Neural cell (in vitro differentiated cells): ENCODE data around the gene PBX3. TPM values are rescaled to one million over a fixed set of nuclear protein-coding genes. Genes with fewer than 3 reads are reported as not detected.

ENCODE experiments used
- H2AFZ ChIP-seq: fragments of 200-600, 300-800 bp; sonication (generic), shearing (Covaris generic); 2 replicates; pipeline ENCODE4 v1.6.0; 2014; ENCODE audit warnings: low read depth, mild to moderate bottlenecking, antibody characterized with exemption, low read length, moderate library complexity
- H3F3A ChIP-seq: fragments of 200-600 bp; shearing (Covaris generic); 2 replicates; pipeline ENCODE4 v1.6.1; 2016; ENCODE audit warnings: mild to moderate bottlenecking, moderate library complexity, mixed read lengths, antibody characterized with exemption, low read length; ENCODE audit not compliant: insufficient read depth, poor library complexity, severe bottlenecking
- H3K27ac ChIP-seq: fragments of 200-600, 300-800 bp; sonication (generic), shearing (Covaris generic); 2 replicates; pipeline ENCODE4 v1.5.1; 2014; ENCODE audit warnings: mild to moderate bottlenecking, low read length, moderate library complexity
- H3K27me3 ChIP-seq: fragments of 300-800, 200-600 bp; sonication (generic), shearing (Covaris generic); 2 replicates; pipeline ENCODE4 v1.6.0; 2014; ENCODE audit warnings: mild to moderate bottlenecking, low read depth, low read length, moderate library complexity; ENCODE audit not compliant: insufficient read depth
- H3K36me3 ChIP-seq: fragments of 300-800, 200-600 bp; sonication (generic), shearing (Covaris generic); 2 replicates; pipeline ENCODE4 v1.5.1; 2014; ENCODE audit warnings: mild to moderate bottlenecking, antibody characterized with exemption, low read length, moderate library complexity; ENCODE audit not compliant: insufficient read depth
- H3K4me2 ChIP-seq: fragments of 300-800, 200-600 bp; sonication (generic), shearing (Covaris generic); 2 replicates; pipeline ENCODE4 v1.6.0; 2014; ENCODE audit warnings: mild to moderate bottlenecking, low read length
- H3K4me3 ChIP-seq: fragments of 300-800, 200-600 bp; sonication (generic), shearing (Covaris generic); 2 replicates; pipeline ENCODE4 v1.5.1; 2014; ENCODE audit warnings: mild to moderate bottlenecking, low read length, moderate library complexity
- H3K79me2 ChIP-seq: fragments of 200-600 bp; shearing (Covaris generic); replicated peaks from 2 replicates; pipeline ENCODE4 v1.6.0; 2014; ENCODE audit warnings: mild to moderate bottlenecking, low read length, moderate library complexity; ENCODE audit not compliant: insufficient read depth
- H3K9ac ChIP-seq: fragments of 300-800, 200-600 bp; sonication (generic), shearing (Covaris generic); 2 replicates; pipeline ENCODE4 v1.6.1; 2016; ENCODE audit warnings: mild to moderate bottlenecking, low read length, mixed read lengths
- H3K9me2 ChIP-seq: fragments of 200-600 bp; shearing (Covaris generic); 2 replicates; pipeline ENCODE4 v1.6.1; 2016; ENCODE audit warnings: mild to moderate bottlenecking, low read length, mixed read lengths; ENCODE audit not compliant: insufficient read depth
- H3K9me3 ChIP-seq: fragments of 200-600, 300-800 bp; sonication (generic), shearing (Covaris generic); 2 replicates; pipeline ENCODE4 v1.6.1; 2016; ENCODE audit warnings: mild to moderate bottlenecking, mixed run types, low read length, moderate library complexity, mixed read lengths
- H4K20me1 ChIP-seq: fragments of 200-600 bp; shearing (Covaris generic); 2 replicates; pipeline ENCODE4 v1.6.1; 2016; ENCODE audit warnings: mild to moderate bottlenecking, mixed run types; ENCODE audit not compliant: insufficient read depth
- CTCF ChIP-seq: fragments of 450-650 bp; IDR thresholded peaks from 2 replicates; pipeline ENCODE4 v1.5.1; 2014; ENCODE audit warnings: antibody characterized with exemption, mild to moderate bottlenecking, moderate library complexity; ENCODE audit not compliant: poor library complexity, severe bottlenecking
- EP300 ChIP-seq: fragments of 450-650 bp; conservative IDR thresholded peaks from 2 replicates; pipeline ENCODE4 v1.6.1; 2014; ENCODE audit warnings: antibody characterized with exemption, mild to moderate bottlenecking, moderate library complexity; ENCODE audit not compliant: poor library complexity, severe bottlenecking
- EZH2 ChIP-seq: fragments of 200-600, 300-800 bp; shearing (Covaris generic), sonication (generic); IDR thresholded peaks from 2 replicates; pipeline ENCODE4 v1.6.1; 2014; ENCODE audit warnings: antibody characterized with exemption, low read length, borderline replicate concordance, mild to moderate bottlenecking; ENCODE audit not compliant: insufficient read depth, poor library complexity, severe bottlenecking
- MXI1 ChIP-seq: fragments of 450-650 bp; conservative IDR thresholded peaks from 2 replicates; pipeline ENCODE4 v1.6.1; 2014; ENCODE audit warnings: antibody characterized with exemption, mild to moderate bottlenecking; ENCODE audit not compliant: poor library complexity, severe bottlenecking
- POLR2AphosphoS5 ChIP-seq: IDR thresholded peaks from 2 replicates; pipeline ENCODE4 v1.6.1; 2012
- RAD21 ChIP-seq: fragments of 450-650 bp; conservative IDR thresholded peaks from 2 replicates; pipeline ENCODE4 v1.6.1; 2014; ENCODE audit warnings: antibody characterized with exemption, mild to moderate bottlenecking, moderate library complexity
- SMC3 ChIP-seq: fragments of 450-650 bp; conservative IDR thresholded peaks from 2 replicates; pipeline ENCODE4 v1.6.1; 2014; ENCODE audit warnings: antibody characterized with exemption, mild to moderate bottlenecking, moderate library complexity; ENCODE audit not compliant: poor library complexity
- TAF1 ChIP-seq: IDR thresholded peaks from 2 replicates; pipeline ENCODE4 v1.6.1; 2012; ENCODE audit warnings: low read depth
- polyA plus RNA-seq: library from polyadenylated mRNA; depleted of rRNA; stranded (reverse); fragments of >200 nt; gene quantifications from 2 replicates; pipeline ENCODE4 v1.2.3, GENCODE V29; 2014
- TF ChIP-seq, protein P1 (sequence below): IDR thresholded peaks from 2 replicates; pipeline ENCODE4 v1.6.1; 2012; ENCODE audit warnings: borderline replicate concordance

Gene PBX3
- polyA plus RNA-seq, 1 donor from 2014 or later = 398 TPM

DNA sequence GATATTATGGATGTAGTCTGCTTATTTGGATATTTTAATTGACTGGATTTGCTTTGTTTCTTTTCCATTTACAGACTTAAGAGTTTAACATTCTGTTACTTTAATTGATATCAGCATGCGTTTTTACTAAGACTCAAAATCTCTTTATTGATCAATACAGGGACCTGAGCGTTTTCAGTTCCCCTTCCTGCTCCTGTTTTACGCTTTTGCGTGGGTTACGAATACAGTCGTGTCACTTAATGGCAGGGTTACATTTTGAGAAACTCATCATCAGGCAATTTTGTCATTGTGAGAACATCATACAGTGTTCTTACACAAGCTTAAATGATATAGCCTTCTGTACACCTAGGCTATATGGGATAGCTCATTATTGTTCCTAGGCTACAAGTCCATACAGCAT lies 65.2 kb downstream of the PBX3 start:
- H3K27me3 ChIP-seq = no peaks in the 10 kb centered on the region
- H3K4me2 ChIP-seq = no peak overlapping the region
- H3K9ac ChIP-seq = no peak overlapping the region
- no peak overlapping the region for H3K4me3 ChIP-seq
- no peaks in the 10 kb centered on the region for H3K9me2 ChIP-seq
- H2AFZ ChIP-seq = no peak overlapping the region
- H4K20me1 ChIP-seq = peaks cover 33% of the 10 kb centered on the region
- no peaks in the 10 kb centered on the region for H3F3A ChIP-seq
- H3K27ac ChIP-seq = no peak overlapping the region
- H3K79me2 ChIP-seq = peaks cover 92% of the 10 kb centered on the region
- no peaks in the 10 kb centered on the region for H3K36me3 ChIP-seq
- TF ChIP-seq RAD21 (no peak), EP300 (no peak), EZH2 (no peak), POLR2AphosphoS5 (no peak), TAF1 (no peak), SMC3 (no peak), MXI1 (no peak), CTCF (no peak)
- TF ChIP-seq, protein P1, sequence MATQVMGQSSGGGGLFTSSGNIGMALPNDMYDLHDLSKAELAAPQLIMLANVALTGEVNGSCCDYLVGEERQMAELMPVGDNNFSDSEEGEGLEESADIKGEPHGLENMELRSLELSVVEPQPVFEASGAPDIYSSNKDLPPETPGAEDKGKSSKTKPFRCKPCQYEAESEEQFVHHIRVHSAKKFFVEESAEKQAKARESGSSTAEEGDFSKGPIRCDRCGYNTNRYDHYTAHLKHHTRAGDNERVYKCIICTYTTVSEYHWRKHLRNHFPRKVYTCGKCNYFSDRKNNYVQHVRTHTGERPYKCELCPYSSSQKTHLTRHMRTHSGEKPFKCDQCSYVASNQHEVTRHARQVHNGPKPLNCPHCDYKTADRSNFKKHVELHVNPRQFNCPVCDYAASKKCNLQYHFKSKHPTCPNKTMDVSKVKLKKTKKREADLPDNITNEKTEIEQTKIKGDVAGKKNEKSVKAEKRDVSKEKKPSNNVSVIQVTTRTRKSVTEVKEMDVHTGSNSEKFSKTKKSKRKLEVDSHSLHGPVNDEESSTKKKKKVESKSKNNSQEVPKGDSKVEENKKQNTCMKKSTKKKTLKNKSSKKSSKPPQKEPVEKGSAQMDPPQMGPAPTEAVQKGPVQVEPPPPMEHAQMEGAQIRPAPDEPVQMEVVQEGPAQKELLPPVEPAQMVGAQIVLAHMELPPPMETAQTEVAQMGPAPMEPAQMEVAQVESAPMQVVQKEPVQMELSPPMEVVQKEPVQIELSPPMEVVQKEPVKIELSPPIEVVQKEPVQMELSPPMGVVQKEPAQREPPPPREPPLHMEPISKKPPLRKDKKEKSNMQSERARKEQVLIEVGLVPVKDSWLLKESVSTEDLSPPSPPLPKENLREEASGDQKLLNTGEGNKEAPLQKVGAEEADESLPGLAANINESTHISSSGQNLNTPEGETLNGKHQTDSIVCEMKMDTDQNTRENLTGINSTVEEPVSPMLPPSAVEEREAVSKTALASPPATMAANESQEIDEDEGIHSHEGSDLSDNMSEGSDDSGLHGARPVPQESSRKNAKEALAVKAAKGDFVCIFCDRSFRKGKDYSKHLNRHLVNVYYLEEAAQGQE = no peak
- no peaks in the 10 kb centered on the region for H3K9me3 ChIP-seq

DNA sequence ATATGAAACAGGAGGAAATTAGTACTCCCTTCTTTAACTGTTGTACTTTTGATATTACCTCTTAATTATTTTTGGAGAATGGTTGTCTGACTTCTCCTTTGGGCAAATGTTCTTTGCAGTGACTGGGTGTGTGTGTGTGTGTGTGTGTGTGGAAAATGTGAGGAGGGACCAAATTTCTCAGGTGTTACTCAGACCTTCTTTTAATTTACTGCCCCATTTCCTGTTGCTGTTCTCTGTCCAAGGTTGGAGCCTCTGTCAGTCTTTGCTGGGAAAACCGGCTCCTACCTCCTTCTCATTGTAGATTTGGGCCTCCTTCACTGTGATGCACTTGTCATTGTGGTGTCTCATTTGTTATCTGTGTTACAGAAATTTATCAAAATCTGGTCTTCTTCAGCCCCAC lies 68.4 kb downstream of the PBX3 start:
- H3K9me2 ChIP-seq = no peaks in the 10 kb centered on the region
- H3K4me3 ChIP-seq = no peak overlapping the region
- no peak overlapping the region for H3K4me2 ChIP-seq
- H3F3A ChIP-seq = no peaks in the 10 kb centered on the region
- H2AFZ ChIP-seq = no peak overlapping the region
- no peaks in the 10 kb centered on the region for H3K9me3 ChIP-seq
- no peak for TF ChIP-seq TAF1
- TF ChIP-seq RAD21 = no peak
- TF ChIP-seq, protein P1 = no peak
- TF ChIP-seq EP300 = no peak
- no peak for TF ChIP-seq SMC3
- no peak for TF ChIP-seq MXI1
- TF ChIP-seq CTCF = no peak
- TF ChIP-seq EZH2 = no peak
- TF ChIP-seq POLR2AphosphoS5 = no peak
- peaks cover 89% of the 10 kb centered on the region for H3K79me2 ChIP-seq
- H4K20me1 ChIP-seq = peaks cover 42% of the 10 kb centered on the region
- H3K27ac ChIP-seq = no peak overlapping the region
- H3K27me3 ChIP-seq = no peaks in the 10 kb centered on the region
- H3K36me3 ChIP-seq = no peaks in the 10 kb centered on the region
- H3K9ac ChIP-seq = no peak overlapping the region
